Skeletal muscle satellite cell (primary cell): Measurements from ENCODE around the gene ITGA11.

Experiments used
- H3K27me3 ChIP-seq: 2 replicates; pipeline ENCODE4 v1.7.0; 2013; ENCODE audit warnings: low read length; ENCODE audit not compliant: control insufficient read depth, insufficient read depth
- H3K36me3 ChIP-seq: 2 replicates; pipeline ENCODE4 v1.7.0; 2013; ENCODE audit warnings: mild to moderate bottlenecking, control low read depth, low read length; ENCODE audit not compliant: insufficient read depth
- H3K4me1 ChIP-seq: 2 replicates; pipeline ENCODE4 v1.7.0; 2013; ENCODE audit warnings: low read length; ENCODE audit not compliant: control insufficient read depth, insufficient read depth
- H3K4me2 ChIP-seq: 2 replicates; pipeline ENCODE4 v1.7.0; 2013; ENCODE audit warnings: mild to moderate bottlenecking, low read length
- H3K4me3 ChIP-seq: 2 replicates; pipeline ENCODE4 v1.7.0; 2013; ENCODE audit warnings: low read length
- H3K9ac ChIP-seq: 2 replicates; pipeline ENCODE4 v1.7.0; 2013; ENCODE audit warnings: mild to moderate bottlenecking, low read depth, low read length, moderate library complexity
- H3K9me3 ChIP-seq: replicated peaks from 2 replicates; pipeline ENCODE4 v1.7.0; 2013; ENCODE audit warnings: mild to moderate bottlenecking, control low read depth, low read length

ITGA11 gene

GRCh38 chr15:68316061-68316804 lies 115.7 kb downstream of the ITGA11 start:
- Histone ChIP-seq H3K4me1 (peaks cover 13% of the 10 kb centered on the region), H3K4me3 (no peak overlapping the region), H3K36me3 (peaks cover 5% of the 10 kb centered on the region), H3K9me3 (no peaks in the 10 kb centered on the region), H3K9ac (no peak overlapping the region), H3K27me3 (peaks cover 7% of the 10 kb centered on the region), H3K4me2 (no peak overlapping the region)

GRCh38 chr15:68315495-68316031 lies 116.4 kb downstream of the ITGA11 start:
- peaks cover 5% of the 10 kb centered on the region for H3K36me3 ChIP-seq
- H3K9me3 ChIP-seq = no peaks in the 10 kb centered on the region

GRCh38 chr15:68315035-68315434 lies 116.9 kb downstream of the ITGA11 start:
- H3K4me1 ChIP-seq = peaks cover 13% of the 10 kb centered on the region
- H3K4me3 ChIP-seq = no peak overlapping the region
- no peak overlapping the region for H3K4me2 ChIP-seq
- peaks cover under 1% of the 10 kb centered on the region for H3K27me3 ChIP-seq
- peaks cover 5% of the 10 kb centered on the region for H3K36me3 ChIP-seq
- no peak overlapping the region for H3K9ac ChIP-seq
- no peaks in the 10 kb centered on the region for H3K9me3 ChIP-seq

More at GRCh38 chr15:68315495-68316031, 116.4 kb downstream of the ITGA11 start:
- Histone ChIP-seq H3K4me1 (peaks cover 13% of the 10 kb centered on the region), H3K27me3 (peaks cover 6% of the 10 kb centered on the region), H3K4me2 (no peak overlapping the region), H3K4me3 (no peak overlapping the region), H3K9ac (no peak overlapping the region)

- no peak overlapping the region for H3K4me2 ChIP-seq
- H3K9me3 ChIP-seq = no peaks in the 10 kb centered on the region
- no peak overlapping the region for H3K4me3 ChIP-seq
- peaks cover 5% of the 10 kb centered on the region for H3K36me3 ChIP-seq
- peaks cover 15% of the 10 kb centered on the region for H3K4me1 ChIP-seq
- H3K9ac ChIP-seq = no peak overlapping the region
- no peaks in the 10 kb centered on the region for H3K27me3 ChIP-seq
Measured at GRCh38 chr15:68314563-68314962, 117.4 kb downstream of the ITGA11 start.

GRCh38 chr15:68313501-68314410 lies 118.2 kb downstream of the ITGA11 start:
- Histone ChIP-seq H3K9me3 (no peaks in the 10 kb centered on the region), H3K27me3 (no peaks in the 10 kb centered on the region), H3K4me2 (no peak overlapping the region), H3K36me3 (peaks cover 5% of the 10 kb centered on the region), H3K4me3 (no peak overlapping the region), H3K9ac (no peak overlapping the region), H3K4me1 (peaks cover 20% of the 10 kb centered on the region)

GRCh38 chr15:68312701-68313204 lies 119.2 kb downstream of the ITGA11 start:
- no peak overlapping the region for H3K9ac ChIP-seq
- H3K36me3 ChIP-seq = peaks cover 5% of the 10 kb centered on the region

GRCh38 chr15:68311859-68312557 lies 120.0 kb downstream of the ITGA11 start:
- Histone ChIP-seq H3K4me3 (no peak overlapping the region), H3K4me1 (peaks cover 20% of the 10 kb centered on the region), H3K27me3 (no peaks in the 10 kb centered on the region), H3K36me3 (peaks cover 5% of the 10 kb centered on the region), H3K9ac (no peak overlapping the region), H3K4me2 (no peak overlapping the region), H3K9me3 (no peaks in the 10 kb centered on the region)

More at GRCh38 chr15:68312701-68313204, 119.2 kb downstream of the ITGA11 start:
- Histone ChIP-seq H3K4me3 (no peak overlapping the region), H3K9me3 (no peaks in the 10 kb centered on the region), H3K4me1 (peaks cover 20% of the 10 kb centered on the region), H3K27me3 (no peaks in the 10 kb centered on the region), H3K4me2 (no peak overlapping the region)

- no peaks in the 10 kb centered on the region for H3K27me3 ChIP-seq
- H3K4me1 ChIP-seq = peaks cover 25% of the 10 kb centered on the region
- H3K9ac ChIP-seq = no peak overlapping the region
- no peaks in the 10 kb centered on the region for H3K9me3 ChIP-seq
- no peak overlapping the region for H3K4me3 ChIP-seq
- peaks cover 5% of the 10 kb centered on the region for H3K36me3 ChIP-seq
- H3K4me2 ChIP-seq = no peak overlapping the region
Measured at GRCh38 chr15:68311464-68311835, 120.5 kb downstream of the ITGA11 start.

GRCh38 chr15:68310804-68311463 lies 121.0 kb downstream of the ITGA11 start:
- Histone ChIP-seq H3K27me3 (no peaks in the 10 kb centered on the region), H3K36me3 (peaks cover 5% of the 10 kb centered on the region), H3K9ac (no peak overlapping the region), H3K4me2 (no peak overlapping the region), H3K9me3 (no peaks in the 10 kb centered on the region), H3K4me1 (peaks cover 29% of the 10 kb centered on the region), H3K4me3 (no peak overlapping the region)

- peaks cover 7% of the 10 kb centered on the region for H3K36me3 ChIP-seq
- no peak overlapping the region for H3K4me2 ChIP-seq
- H3K9me3 ChIP-seq = no peaks in the 10 kb centered on the region
- H3K27me3 ChIP-seq = no peaks in the 10 kb centered on the region
- H3K4me1 ChIP-seq = peaks cover 29% of the 10 kb centered on the region
- no peak overlapping the region for H3K9ac ChIP-seq
- H3K4me3 ChIP-seq = no peak overlapping the region
Measured at GRCh38 chr15:68310178-68310803, 121.7 kb downstream of the ITGA11 start.
